ENCODE results near the gene ARID5B.

The ARID5B gene

DNA sequence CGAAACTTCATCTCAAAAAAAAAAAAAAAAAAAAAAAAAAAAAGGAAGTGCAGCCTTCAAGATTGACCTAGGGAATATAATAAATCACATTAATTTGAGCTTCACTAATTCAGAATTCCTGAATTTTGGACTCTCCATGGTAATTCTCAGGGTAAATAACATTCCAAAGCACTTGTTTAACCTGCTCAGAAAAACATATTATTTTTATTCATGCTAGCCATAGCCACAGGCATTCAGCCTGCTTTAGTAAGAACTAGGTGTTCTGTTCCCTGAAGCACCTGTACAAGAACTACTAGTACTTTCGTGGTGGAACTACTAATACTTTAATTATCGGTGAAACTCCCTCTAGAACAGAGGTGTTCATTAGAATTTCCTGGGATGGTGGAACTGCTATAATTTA, 197.8 kb downstream of the ARID5B start:
- DNase-seq (ENCODE audit: low spot score) = no peak

DNA sequence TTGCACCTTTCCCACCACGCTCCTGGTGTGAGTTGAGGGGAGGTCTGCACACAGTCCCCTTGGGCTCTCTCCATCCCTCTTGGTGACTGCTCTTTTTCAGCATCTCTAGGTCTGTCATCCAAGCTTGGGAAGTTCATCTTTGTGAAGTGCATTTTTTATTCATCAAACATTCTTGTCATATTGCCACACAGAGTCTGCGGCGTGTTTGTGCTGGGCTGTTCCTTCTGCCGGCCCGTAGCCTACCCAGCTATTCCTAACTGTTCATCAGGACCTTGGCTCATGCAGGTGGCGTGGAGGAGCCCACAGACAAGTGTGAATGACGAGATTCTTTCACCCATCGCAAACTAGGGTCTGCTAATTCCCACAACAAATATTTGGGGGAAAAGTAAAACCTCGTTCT, 202.4 kb downstream of the ARID5B start:
- DNase-seq (ENCODE audit: low spot score) = no peak

- DNase-seq (ENCODE audit: low spot score) = no peak
Measured at GRCh38 chr10:62106929-62107519, 205.5 kb downstream of the ARID5B start.

DNA sequence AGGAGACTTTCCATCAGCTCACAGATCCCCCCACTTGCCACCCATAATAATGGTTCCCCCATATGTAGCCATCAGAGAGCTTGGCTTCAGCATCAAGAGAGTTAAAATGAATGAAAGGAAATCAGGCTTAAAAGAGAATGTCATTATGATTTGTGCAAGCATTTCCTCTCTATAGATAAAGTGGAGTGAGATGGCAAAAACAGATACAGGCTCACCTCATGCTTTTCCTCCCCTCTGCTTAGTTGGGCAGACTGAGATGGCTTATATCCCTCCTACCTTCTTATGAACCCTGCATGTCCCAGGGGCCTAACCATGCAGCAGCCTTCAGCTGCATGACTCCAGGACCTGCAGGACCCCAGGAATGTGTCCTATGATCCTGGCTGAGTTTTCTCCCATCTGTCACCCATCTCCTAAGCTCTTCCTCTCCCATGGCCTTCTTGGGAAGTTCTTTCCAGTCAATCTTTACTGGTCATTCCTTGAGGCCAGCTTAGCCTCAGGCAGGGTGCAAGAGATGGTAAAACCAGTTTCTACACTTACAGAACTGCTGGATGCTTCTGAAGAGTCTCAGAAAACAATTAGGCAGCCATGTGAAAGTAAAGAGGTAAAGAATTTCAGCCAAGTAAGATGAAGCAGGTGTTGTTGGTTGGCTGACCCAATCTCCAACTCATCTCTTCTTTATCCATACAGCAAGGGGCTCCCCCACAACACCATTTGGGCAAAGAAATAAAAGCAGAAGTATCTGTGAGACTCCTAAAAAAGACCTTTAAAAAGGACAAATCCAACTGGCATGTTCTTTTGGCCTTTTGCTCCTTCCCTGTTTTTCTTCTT, 207.5 kb downstream of the ARID5B start:
- no peak for DNase-seq (ENCODE audit: low spot score)

- no peak for DNase-seq (ENCODE audit: low spot score)
Measured at GRCh38 chr10:62109587-62110293, 208.2 kb downstream of the ARID5B start.

DNA sequence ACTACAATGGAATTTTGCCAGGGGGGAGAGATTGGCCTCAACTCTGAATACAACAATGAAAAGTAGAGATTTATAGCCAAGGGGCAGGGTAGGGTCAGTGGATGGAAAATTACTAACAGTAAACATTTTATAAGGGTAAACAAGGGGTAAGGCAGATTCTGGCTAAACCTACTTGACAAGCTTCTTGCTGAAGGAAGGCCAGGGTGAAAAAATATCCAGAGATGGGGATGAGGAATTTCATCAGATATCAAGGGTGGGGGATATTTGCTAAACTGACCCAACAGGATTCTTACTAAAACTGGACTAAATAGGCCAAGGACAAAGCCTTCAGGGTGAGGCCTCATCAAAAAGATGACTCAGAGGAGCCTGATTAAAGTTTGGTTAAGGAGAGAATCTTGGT, 210.8 kb downstream of the ARID5B start:
- DNase-seq (ENCODE audit: low spot score) = no peak

DNA sequence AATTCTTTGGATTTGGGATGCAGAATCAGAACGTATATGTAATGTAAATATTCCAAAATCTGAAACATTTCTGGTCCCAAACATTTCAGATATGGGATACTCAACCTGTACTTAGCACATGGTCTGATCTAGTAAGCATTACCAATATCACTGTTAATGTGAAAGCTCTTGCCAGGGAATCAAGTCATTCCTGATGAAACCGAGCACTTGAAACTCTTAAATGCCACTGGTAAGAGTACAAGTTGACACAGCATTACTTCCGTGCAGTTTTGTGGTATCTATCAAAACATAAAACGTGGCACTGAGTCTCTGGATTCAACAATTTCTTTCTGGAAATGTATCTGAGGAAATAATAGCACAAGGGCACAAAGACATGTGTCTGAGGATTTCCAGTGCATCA, 211.5 kb downstream of the ARID5B start:
- DNase-seq (ENCODE audit: low spot score) = no peak

GRCh38 chr10:62113680-62114079, 212.2 kb downstream of the ARID5B start:
- no peak for DNase-seq (ENCODE audit: low spot score)

- DNase-seq (ENCODE audit: low spot score) = no peak
Measured at GRCh38 chr10:62115321-62115720, 213.8 kb downstream of the ARID5B start.

- no peak for DNase-seq (ENCODE audit: low spot score)
Measured at GRCh38 chr10:62115842-62116241, 214.3 kb downstream of the ARID5B start.

DNA sequence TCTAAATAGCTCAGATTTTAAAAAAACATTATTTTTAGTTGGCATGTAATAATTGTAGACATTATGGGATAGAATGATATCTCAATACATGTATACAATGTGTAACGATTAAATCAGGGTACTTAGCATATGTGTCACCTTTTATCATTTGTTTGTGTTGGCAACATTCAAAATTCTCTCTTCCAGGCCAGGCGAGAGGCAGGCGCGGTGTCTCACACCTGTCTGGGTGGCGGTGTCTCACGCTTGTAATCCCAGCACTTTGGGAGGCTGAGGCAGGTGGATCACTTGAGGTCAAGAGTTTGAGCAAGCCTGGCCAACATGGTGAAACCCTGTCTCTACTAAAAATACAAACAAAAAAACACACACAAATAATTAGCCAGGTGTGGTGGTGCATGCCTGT, 215.4 kb downstream of the ARID5B start:
- DNase-seq (ENCODE audit: low spot score) = no peak

DNA sequence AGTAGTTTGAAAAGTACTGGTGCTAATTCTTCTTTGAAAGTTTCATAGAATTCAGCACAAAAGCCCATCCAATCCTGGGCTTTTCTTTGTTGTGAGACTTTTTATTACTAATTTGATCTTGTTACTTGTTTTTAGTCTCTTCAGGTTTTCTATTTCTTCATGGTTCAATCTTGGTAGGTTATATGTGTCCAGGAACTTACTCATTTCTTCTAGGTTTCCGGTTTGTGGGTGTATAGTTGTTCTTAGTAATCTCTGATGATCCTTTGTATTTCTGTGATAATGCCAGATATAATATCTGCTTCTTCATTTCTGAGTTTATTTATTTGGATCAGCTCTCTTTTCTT, 219.7 kb downstream of the ARID5B start:
- DNase-seq (ENCODE audit: low spot score) = no peak

GRCh38 chr10:62127975-62128374, 226.5 kb downstream of the ARID5B start:
- no peak for DNase-seq (ENCODE audit: low spot score)

GRCh38 chr10:62130948-62131347, 229.4 kb downstream of the ARID5B start:
- DNase-seq (ENCODE audit: low spot score) = no peak

DNA sequence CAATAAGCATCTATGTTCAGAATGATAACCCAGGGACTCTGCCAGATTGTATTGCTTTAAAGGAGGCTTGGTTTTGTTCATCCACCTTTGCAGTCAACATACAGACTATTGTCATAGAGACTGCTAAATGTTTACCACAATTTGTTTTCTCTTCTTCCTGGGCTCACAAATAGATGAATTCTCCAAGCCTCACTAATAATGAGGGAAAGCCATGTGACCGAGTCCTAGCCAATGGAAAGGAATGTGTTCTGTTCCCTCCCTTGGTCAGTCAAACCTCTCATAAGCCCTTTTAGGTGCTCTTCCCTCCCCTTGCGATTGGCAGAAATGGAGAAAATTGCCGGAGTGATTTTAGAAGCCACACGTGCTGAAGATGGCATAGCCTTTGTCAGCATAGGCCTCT, 230.2 kb downstream of the ARID5B start:
- no peak for DNase-seq (ENCODE audit: low spot score)

DNA sequence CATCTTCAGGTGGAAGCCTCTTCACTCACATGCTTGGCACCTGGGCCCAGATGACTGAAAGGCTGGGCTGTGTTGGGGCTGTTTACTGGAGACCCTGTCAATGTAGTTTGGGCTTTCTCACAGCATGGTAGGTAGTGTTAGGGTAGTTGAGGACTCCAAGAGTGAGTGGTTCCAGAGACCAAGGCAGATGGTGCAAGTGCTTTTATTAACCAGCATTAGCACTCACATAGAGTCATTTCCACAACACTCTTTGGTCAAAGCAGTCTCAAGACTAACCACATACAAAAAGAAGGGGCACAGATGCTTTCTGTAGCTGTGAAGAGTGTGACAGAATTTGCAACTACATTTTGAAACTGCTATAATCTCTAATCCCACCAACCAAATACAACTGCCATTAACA, 232.1 kb downstream of the ARID5B start:
- DNase-seq (ENCODE audit: low spot score) = no peak

DNA sequence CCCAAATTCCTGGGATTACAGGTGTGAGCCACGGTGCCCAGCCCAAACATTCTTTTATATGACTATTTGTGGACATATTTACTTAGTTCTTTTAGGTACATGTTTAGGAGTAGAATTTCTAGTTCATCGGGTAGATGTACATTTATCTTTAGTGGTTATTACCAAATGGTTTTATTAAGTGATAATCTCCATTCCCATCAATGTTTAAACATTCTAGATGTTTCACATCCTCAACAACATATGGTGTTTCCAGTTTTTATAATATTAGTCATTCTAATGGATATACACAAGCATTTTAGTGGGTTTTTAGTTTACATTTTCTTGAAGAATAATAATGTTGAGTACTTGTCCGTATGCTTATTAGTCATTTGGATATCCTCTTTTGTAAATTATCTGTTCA, 235.4 kb downstream of the ARID5B start:
- DNase-seq (ENCODE audit: low spot score) = no peak
